HL-60/S4 treated with retinoic acid at 250 ng/mL for 4 days and 3 days (cell line): ENCODE data around the gene ZNF143.
"Not testable (repeated sequence)": the region's sequence is repeated elsewhere in the genome, so short reads cannot be mapped to it uniquely, and the experiment has no call there.

Experiments used
- in situ Hi-C: fragments of 300-500 bp; cut with MboI; formaldehyde crosslinking; loops from 2 replicates; pipeline ENCODE4 v1.7.0; 2022; ENCODE audit warnings: low sequenced_read_pairs

The ZNF143 gene

GRCh38 chr11:9495803-9496514, 35.1 kb downstream of the ZNF143 start:
- in situ Hi-C loops, result no loop called here

GRCh38 chr11:9498457-9499078, 37.8 kb downstream of the ZNF143 start:
- in situ Hi-C loops, result no loop called here

- in situ Hi-C loops, result no loop called here
Measured at GRCh38 chr11:9506489-9507276, 45.9 kb downstream of the ZNF143 start.

GRCh38 chr11:9507277-9507580, 46.4 kb downstream of the ZNF143 start:
- in situ Hi-C loops, result no loop called here

DNA sequence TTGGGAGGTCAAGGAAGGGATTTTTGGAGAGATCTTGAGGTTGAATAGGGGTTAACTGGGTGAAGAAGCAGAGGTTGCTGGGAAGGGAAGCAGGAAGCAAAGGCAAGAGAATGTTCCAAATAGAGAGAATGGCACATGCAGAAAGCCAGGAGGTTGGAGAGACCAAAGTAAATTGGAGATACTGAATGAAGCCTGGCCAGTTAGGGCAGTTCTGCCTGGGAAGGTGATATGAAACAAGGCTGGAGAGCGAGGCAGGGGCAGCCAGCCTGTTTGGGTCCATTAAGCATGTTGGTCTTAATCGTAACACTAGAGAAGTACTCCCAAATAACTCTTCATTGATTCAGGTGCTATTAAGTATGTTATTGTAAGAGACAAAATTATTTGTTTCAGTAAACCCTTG, 48.2 kb downstream of the ZNF143 start:
- in situ Hi-C loops, result no loop called here

DNA sequence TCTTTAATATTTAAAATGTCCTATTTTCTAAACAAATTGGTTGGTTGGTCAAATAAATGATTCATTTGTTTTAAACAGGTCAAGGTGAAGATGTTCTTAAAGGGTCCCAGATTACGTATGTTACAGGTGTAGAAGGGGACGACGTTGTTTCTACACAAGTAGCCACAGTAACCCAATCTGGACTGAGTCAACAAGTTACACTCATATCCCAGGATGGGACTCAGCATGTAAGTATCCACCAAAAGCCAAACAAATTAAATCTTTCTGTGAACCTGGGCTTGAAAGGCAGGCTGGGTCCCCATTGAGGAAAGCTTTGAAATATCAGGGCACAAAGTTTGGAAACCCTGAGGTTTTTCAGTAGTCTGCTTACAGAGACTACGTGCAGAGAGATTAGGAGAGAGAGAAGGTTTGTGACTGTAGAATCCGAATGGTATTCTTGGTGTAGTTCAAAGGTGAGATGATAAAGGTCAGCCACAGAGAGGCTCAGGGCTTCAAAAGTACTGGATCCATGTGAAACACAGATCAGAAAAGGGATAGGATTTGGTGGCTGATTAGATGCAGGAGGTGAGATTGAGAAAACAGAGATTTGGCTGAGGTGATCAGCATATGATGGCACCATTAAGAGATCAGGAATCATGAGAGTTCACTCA, 51.7 kb downstream of the ZNF143 start:
- in situ Hi-C loops, result no loop called here

GRCh38 chr11:9514576-9514975, 53.8 kb downstream of the ZNF143 start:
- in situ Hi-C loops, result not testable (repeated sequence)

GRCh38 chr11:9516113-9516512, 55.3 kb downstream of the ZNF143 start:
- in situ Hi-C loops, result no loop called here

DNA sequence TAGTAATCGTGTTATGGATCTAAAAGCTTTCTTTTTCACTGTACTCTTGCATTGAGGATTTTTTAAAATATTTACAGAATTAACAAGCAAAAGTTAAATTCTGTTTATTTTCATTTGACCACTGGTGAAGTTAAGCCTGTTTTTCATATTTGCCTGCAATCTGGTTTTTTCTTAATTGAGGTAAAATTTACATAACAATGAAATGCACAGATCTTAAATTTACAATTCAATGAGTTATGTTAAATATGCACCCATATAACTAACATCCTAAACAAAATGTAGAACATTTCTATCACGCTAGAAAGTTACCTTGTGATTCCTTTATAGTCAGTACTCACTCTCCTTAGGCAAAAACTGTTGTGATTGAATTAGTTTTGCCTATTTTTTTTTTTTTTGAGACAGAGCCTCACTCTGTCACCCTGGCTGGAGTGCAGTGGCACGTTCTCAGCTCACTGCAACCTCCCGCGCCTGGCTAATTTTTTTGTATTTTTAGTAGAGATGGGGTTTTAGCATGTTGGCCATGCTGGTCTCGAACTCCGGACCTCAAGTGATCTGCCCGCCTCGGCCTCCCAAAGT, 58.1 kb downstream of the ZNF143 start:
- in situ Hi-C loops, result no loop called here

DNA sequence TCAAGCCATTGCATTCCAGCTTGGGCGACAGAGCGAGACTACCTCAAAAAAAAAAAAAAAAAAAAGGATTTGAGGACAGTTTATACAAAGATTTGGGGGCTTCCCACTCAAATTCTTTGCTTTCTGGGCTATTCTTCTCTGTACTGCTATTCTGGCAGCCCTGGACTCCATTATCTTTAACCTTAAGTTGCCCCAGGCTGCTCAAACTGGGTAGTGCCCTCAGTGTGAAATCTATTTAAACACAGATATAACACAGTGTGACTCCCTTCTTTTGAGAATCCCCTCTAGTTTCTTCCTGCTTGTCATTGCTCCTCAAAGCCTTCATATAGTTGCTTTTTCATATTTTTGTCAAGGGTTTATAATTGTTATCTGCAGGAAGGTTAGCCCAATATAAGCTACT, 63.2 kb downstream of the ZNF143 start:
- in situ Hi-C loops, result no loop called here

GRCh38 chr11:9525116-9525515, 64.3 kb downstream of the ZNF143 start:
- in situ Hi-C loops, result no loop called here

- in situ Hi-C loops, result no loop called here
Measured at GRCh38 chr11:9527481-9528135, 66.8 kb downstream of the ZNF143 start.

GRCh38 chr11:9528136-9528501, 67.3 kb downstream of the ZNF143 start:
- in situ Hi-C loops, result no loop called here

DNA sequence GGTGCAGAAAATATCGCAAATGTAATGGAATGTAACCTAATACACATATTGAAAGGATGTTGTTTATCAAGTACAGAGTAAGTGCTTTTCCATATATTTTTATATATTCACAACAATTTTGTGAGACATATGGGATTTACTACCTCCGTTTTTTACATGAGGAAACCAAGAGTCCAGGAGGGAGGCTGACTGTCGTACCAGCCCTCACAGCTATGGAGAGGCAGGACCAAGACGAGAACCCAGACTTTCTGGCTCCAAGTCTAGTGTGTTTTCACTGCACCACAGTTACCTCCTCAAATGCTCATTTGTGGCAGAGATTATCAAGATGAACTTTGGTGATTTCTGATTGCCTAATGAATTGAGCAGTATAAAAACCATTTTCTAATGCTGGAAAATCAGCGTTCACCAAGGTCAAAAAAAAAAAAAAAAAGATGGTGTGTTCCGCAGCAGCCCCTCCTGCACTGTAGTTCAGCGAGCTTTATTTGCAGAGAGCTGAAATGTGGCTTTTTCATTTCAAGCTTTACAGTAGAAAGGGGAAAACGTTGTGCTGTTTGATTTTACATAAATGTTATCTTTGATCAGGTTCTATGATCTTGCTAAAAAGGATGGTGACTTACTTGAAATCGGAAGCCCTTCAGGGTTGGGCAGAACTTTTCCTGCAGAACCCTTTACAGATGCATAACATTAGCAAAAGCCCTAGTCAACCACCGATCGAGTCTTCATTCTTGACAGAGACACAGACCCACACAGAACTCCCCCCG, 67.9 kb downstream of the ZNF143 start:
- in situ Hi-C loops, result no loop called here

GRCh38 chr11:9529334-9529650, 68.5 kb downstream of the ZNF143 start:
- in situ Hi-C loops, result no loop called here

- in situ Hi-C loops, result no loop called here
Measured at GRCh38 chr11:9530020-9530621, 69.3 kb downstream of the ZNF143 start.

DNA sequence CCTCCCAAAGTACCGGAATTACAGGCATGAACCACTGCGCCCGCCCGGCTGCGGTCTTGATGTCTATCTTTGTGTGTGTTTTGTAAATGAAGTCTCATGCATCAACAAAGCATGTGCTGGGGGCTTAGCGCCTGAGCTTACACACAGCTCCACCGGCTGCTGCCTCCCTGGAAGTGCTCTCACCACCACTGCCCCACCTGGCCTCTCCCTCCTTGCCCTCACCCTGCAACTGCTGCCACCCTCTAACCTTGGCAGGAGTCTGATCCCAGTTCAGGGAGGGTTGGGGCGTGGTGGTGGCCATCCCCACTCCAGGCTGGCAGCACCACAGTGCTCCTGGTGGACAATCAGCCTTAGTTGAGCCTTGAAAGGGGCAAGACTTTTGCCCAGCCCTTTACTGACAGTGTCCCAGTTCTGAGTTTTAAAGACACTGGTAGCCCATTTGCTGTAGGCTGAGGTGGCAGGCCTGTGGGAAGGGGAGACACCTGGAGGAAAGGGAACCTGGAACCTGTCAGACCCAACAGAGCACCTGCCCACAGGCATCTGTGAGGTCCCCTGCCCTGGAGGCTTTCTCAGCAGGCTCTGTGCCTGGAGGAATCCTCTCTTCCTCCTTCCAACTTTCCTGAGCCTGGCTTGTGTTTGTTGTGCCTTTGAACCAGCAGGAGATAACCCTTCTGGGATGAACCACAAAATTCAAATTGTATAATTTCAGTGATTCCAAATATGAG, 70.3 kb downstream of the ZNF143 start:
- in situ Hi-C loops, result no loop called here

- in situ Hi-C loops, result no loop called here
Measured at GRCh38 chr11:9533058-9533457, 72.2 kb downstream of the ZNF143 start.

DNA sequence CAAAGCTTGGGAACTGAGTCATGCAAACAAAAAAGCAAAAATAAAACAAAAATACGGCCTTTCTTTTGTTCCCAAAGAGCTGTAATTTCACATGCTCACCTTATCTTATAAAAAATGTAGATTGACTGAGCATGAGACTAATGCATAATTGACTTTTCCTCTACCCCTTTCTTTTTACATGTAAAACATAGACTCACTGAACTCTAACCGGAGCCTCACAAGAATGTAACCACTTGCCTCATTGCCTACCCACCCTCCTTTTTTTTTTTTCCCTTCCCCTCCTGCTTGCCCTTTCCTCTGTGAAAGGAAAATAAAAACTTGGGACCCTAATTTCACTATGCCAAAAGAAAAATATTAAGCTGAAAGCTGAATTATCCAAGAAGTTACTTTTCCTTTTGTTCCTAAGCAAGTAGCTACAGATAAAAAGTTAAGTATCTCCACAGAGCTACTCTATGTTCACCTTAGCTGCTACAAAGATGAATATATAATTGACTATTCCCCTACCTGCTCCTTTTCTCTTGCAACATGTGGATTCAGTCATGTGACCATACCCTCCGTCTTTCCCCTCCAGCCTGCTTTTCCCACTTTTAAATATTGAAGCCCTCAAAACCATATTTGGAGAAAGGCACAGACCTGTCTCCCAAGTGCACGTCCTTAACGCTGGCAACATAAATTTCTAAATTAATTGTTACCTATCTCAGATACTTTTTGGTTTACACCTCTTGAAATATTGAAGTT, 73.1 kb downstream of the ZNF143 start:
- in situ Hi-C loops, result no loop called here
